Hepatocyte (in vitro differentiated cells): Measurements from ENCODE around the gene AGXT. TPM values are rescaled to one million over a fixed set of nuclear protein-coding genes. Genes with fewer than 3 reads are reported as not detected.

Source experiments
- DNase-seq: peaks from one replicate; pipeline ENCODE4 v3.0.0-alpha.2; 2016; ENCODE audit warnings: low spot score
- H2AFZ ChIP-seq: fragments of 200-600 bp; sonication (generic); 2 replicates; pipeline ENCODE4 v1.6.0; 2016; ENCODE audit warnings: antibody characterized with exemption, mild to moderate bottlenecking
- H3K27ac ChIP-seq: fragments of 200-600 bp; sonication (generic); 2 replicates; pipeline ENCODE4 v1.5.1; 2016; ENCODE audit warnings: mild to moderate bottlenecking
- H3K27me3 ChIP-seq: fragments of 200-600 bp; sonication (generic); 2 replicates; pipeline ENCODE4 v1.6.1; 2016
- H3K36me3 ChIP-seq: fragments of 200-600 bp; sonication (generic); replicated peaks from 2 replicates; pipeline ENCODE4 v1.5.1; 2016; ENCODE audit warnings: low read depth; ENCODE audit not compliant: insufficient read depth
- H3K4me1 ChIP-seq: fragments of 200-600 bp; sonication (generic); 2 replicates; pipeline ENCODE4 v1.5.1; 2016; ENCODE audit warnings: mild to moderate bottlenecking, moderate library complexity; ENCODE audit not compliant: insufficient read depth
- H3K4me2 ChIP-seq: fragments of 200-600 bp; sonication (generic); 2 replicates; pipeline ENCODE4 v1.6.0; 2016
- H3K4me3 ChIP-seq: fragments of 200-600 bp; sonication (generic); 2 replicates; pipeline ENCODE4 v1.5.1; 2016; ENCODE audit warnings: mild to moderate bottlenecking
- H3K79me2 ChIP-seq: fragments of 200-600 bp; sonication (generic); 2 replicates; pipeline ENCODE4 v1.6.0; 2017; ENCODE audit warnings: mild to moderate bottlenecking
- H3K9me2 ChIP-seq: fragments of 200-600 bp; sonication (generic); replicated peaks from 2 replicates; pipeline ENCODE4 v1.6.0; 2017; ENCODE audit warnings: mild to moderate bottlenecking; ENCODE audit not compliant: insufficient read depth
- H3K9me3 ChIP-seq: fragments of 200-600 bp; sonication (generic); 2 replicates; pipeline ENCODE4 v1.5.1; 2016; ENCODE audit warnings: low read depth, mild to moderate bottlenecking
- H4K20me1 ChIP-seq: fragments of 200-600 bp; sonication (generic); 2 replicates; pipeline ENCODE4 v1.6.0; 2016; ENCODE audit warnings: mild to moderate bottlenecking; ENCODE audit not compliant: insufficient read depth, poor library complexity, severe bottlenecking
- EZH2 ChIP-seq: fragments of 200-600 bp; sonication (generic); IDR thresholded peaks from 2 replicates; pipeline ENCODE4 v1.6.1; 2016; ENCODE audit warnings: antibody characterized with exemption, mild to moderate bottlenecking, borderline replicate concordance
- EZH2phosphoT487 ChIP-seq: fragments of 200-600 bp; sonication (generic); IDR thresholded peaks from one replicate; pipeline ENCODE4 v1.6.1; 2018; ENCODE audit warnings: antibody characterized with exemption, mild to moderate bottlenecking, low read depth, moderate library complexity; ENCODE audit not compliant: unreplicated experiment, severe bottlenecking
- WGBS: methylation state at CpG from one replicate; pipeline ENCODE4 v1.1.6; 2016; ENCODE audit warnings: low lambda C conversion rate; ENCODE audit errors: missing lambda C conversion rate; 5-methylcytosine and 5-hydroxymethylcytosine counted together
- polyA plus RNA-seq: library from polyadenylated mRNA; unstranded; fragments of >200 nt; fragmentation: Nextera tagmentation; extraction: Ambion mirVana; gene quantifications from 2 replicates; pipeline ENCODE4 v1.2.1, GENCODE V29; 2016
- total RNA-seq: library from RNA; depleted of rRNA; stranded (reverse); fragments of >200 nt; gene quantifications from 2 replicates; pipeline ENCODE4 v1.2.3, GENCODE V29; 2014
- TF ChIP-seq, protein P1 (sequence below): fragments of 200-600 bp; sonication (generic); IDR thresholded peaks from 2 replicates; pipeline ENCODE4 v1.5.1; 2016; ENCODE audit warnings: antibody characterized with exemption, mild to moderate bottlenecking; ENCODE audit not compliant: poor library complexity

Gene AGXT
- total and polyA plus RNA-seq, 2 experiments from 2014 or later = 90.8 to 169 TPM

DNA sequence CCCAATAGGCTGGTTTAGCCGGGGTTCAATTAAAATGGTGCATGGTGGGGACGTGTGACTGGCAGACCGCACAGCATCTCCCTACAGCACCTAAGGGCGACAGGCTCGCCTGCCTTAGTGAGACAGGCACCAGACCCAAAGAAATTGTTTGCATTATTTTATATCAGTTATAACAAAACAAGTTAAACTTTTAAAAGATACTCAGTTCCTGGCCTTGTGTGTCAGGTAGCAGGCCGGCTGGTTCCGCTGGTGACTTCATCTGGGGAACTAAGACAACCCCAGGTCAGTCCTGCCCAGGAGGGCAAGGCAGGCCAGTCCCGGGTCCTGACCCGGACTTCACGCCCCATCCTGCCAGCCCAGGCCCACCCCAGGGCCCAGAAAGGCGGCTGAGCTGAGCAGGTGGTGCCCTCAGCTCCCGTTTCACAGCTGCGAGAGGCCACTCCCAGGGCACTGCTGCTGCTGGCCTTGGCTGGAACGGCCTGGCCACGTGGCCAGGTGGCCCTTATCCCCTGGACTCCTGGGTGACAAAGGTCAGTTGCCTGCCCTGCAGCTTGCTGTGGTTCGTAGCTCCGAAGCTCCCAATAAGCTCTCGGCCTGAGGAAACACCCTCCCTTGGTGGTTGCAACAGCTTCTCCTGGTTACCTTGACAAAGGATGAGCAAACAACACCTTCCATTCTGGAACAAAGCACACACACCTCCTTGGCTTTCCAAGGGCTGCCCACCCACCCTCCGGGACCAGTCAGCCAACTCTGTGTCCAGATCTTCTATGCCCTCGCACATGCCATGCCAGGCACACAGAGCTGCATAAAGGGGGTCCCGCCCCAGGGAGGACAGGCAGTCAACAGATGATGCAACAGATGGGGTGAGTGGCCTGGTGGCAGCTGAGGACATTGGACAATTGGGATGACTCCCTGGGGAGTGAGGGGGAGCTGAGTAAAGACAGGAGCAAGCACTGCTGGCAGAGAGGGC, 11.3 kb upstream of the AGXT start:
- no peaks in the 10 kb centered on the region for H3K9me3 ChIP-seq
- 72% methylated on average over 21 of the region's 21 CpGs for WGBS
- H3K27ac ChIP-seq = peak overlapping the region; percentile 76
- no peaks in the 10 kb centered on the region for H3K9me2 ChIP-seq
- no peaks in the 10 kb centered on the region for H3K36me3 ChIP-seq
- peak; percentile 73 for DNase-seq
- H3K4me2 ChIP-seq = no peak overlapping the region
- TF ChIP-seq EZH2phosphoT487 = no peak
- TF ChIP-seq, protein P1, sequence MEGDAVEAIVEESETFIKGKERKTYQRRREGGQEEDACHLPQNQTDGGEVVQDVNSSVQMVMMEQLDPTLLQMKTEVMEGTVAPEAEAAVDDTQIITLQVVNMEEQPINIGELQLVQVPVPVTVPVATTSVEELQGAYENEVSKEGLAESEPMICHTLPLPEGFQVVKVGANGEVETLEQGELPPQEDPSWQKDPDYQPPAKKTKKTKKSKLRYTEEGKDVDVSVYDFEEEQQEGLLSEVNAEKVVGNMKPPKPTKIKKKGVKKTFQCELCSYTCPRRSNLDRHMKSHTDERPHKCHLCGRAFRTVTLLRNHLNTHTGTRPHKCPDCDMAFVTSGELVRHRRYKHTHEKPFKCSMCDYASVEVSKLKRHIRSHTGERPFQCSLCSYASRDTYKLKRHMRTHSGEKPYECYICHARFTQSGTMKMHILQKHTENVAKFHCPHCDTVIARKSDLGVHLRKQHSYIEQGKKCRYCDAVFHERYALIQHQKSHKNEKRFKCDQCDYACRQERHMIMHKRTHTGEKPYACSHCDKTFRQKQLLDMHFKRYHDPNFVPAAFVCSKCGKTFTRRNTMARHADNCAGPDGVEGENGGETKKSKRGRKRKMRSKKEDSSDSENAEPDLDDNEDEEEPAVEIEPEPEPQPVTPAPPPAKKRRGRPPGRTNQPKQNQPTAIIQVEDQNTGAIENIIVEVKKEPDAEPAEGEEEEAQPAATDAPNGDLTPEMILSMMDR = no peak
- TF ChIP-seq EZH2 = no peak
- no peak overlapping the region for H2AFZ ChIP-seq
- no peaks in the 10 kb centered on the region for H3K79me2 ChIP-seq
- no peak overlapping the region for H3K4me3 ChIP-seq
- no peaks in the 10 kb centered on the region for H4K20me1 ChIP-seq
- no peaks in the 10 kb centered on the region for H3K27me3 ChIP-seq
- peaks cover 4% of the 10 kb centered on the region for H3K4me1 ChIP-seq

GRCh38 chr2:240858321-240858720, 10.3 kb upstream of the AGXT start:
- no peaks in the 10 kb centered on the region for H3K27me3 ChIP-seq
- H3K27ac ChIP-seq = no peak overlapping the region
- H3K4me1 ChIP-seq = peaks cover 4% of the 10 kb centered on the region
- H3K9me3 ChIP-seq = no peaks in the 10 kb centered on the region
- H3K4me3 ChIP-seq = no peak overlapping the region
- 96% methylated on average over 13 of the region's 13 CpGs for WGBS
- no peak overlapping the region for H3K4me2 ChIP-seq
- no peak for DNase-seq
- no peak overlapping the region for H2AFZ ChIP-seq
- H3K9me2 ChIP-seq = no peaks in the 10 kb centered on the region
- no peaks in the 10 kb centered on the region for H4K20me1 ChIP-seq
- TF ChIP-seq EZH2phosphoT487 (no peak), EZH2 (no peak)
- TF ChIP-seq, protein P1 = no peak
- no peaks in the 10 kb centered on the region for H3K36me3 ChIP-seq
- no peaks in the 10 kb centered on the region for H3K79me2 ChIP-seq

DNA sequence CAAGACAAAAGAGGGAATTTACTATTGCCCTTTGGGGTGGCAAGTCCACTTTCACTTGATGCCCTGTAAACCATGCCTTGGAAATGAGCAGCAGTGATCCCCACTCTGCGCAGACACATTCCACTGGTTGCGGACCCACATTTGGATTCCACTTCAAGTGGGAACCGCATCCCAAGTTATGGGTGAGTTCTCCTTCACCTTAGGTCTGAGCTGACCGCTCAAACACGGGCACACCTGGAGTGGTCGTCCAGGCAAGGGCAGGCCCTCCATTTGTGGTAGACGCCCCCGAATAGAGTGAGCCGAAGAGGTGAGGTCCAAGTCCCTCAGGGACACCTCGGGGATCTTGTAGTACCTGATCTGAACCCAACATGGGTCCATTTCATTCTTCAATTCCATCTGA, 9.8 kb upstream of the AGXT start:
- DNase-seq = no peak
- Histone ChIP-seq H3K4me2 (no peak overlapping the region), H3K4me3 (no peak overlapping the region), H3K4me1 (peaks cover 4% of the 10 kb centered on the region), H3K36me3 (no peaks in the 10 kb centered on the region), H2AFZ (no peak overlapping the region), H4K20me1 (no peaks in the 10 kb centered on the region), H3K79me2 (no peaks in the 10 kb centered on the region), H3K9me3 (no peaks in the 10 kb centered on the region), H3K27me3 (no peaks in the 10 kb centered on the region), H3K27ac (no peak overlapping the region), H3K9me2 (no peaks in the 10 kb centered on the region)
- TF ChIP-seq EZH2phosphoT487 (no peak), EZH2 (no peak)
- TF ChIP-seq, protein P1 = no peak
- WGBS = 95% methylated on average over 10 of the region's 10 CpGs
